HEK293 (cell line): Measurements from ENCODE around the gene ZFPM1.

ENCODE experiments used
- CTCF ChIP-seq: fragments of 450-650 bp; formaldehyde crosslinking; IDR thresholded peaks from 2 replicates; pipeline ENCODE4 v1.5.1; 2016; ENCODE audit warnings: missing biosample characterization, missing genetic modification characterization
- KLF10 ChIP-seq: fragments of 450-650 bp; IDR thresholded peaks from 2 replicates; pipeline ENCODE4 v1.5.1; 2018; ENCODE audit warnings: missing biosample characterization, mild to moderate bottlenecking, missing genetic modification characterization
- RBAK ChIP-seq: fragments of 450-650 bp; formaldehyde crosslinking; IDR thresholded peaks from 2 replicates; pipeline ENCODE4 v1.5.1; 2016; ENCODE audit warnings: missing biosample characterization, missing genetic modification characterization
- REST ChIP-seq: fragments of 450-650 bp; formaldehyde crosslinking; IDR thresholded peaks from 2 replicates; pipeline ENCODE4 v1.5.1; 2016; ENCODE audit warnings: missing biosample characterization, missing genetic modification characterization
- ZFP37 ChIP-seq: fragments of 450-650 bp; formaldehyde crosslinking; IDR thresholded peaks from 2 replicates; pipeline ENCODE4 v1.5.1; 2016; ENCODE audit warnings: missing biosample characterization, missing genetic modification characterization
- ZNF138 ChIP-seq: fragments of 450-650 bp; formaldehyde crosslinking; IDR thresholded peaks from 2 replicates; pipeline ENCODE4 v1.5.1; 2016; ENCODE audit warnings: missing biosample characterization, missing genetic modification characterization, borderline replicate concordance
- ZNF155 ChIP-seq: fragments of 450-650 bp; formaldehyde crosslinking; IDR thresholded peaks from 2 replicates; pipeline ENCODE4 v1.5.1; 2016; ENCODE audit warnings: missing biosample characterization, missing genetic modification characterization
- ZNF24 ChIP-seq: fragments of 450-650 bp; formaldehyde crosslinking; IDR thresholded peaks from 2 replicates; pipeline ENCODE4 v1.5.1; 2016; ENCODE audit warnings: missing biosample characterization, missing genetic modification characterization
- ZNF274 ChIP-seq, 2 experiments: fragments of 200-500 bp in 1 of 2; fragments of 450-650 bp in 1 of 2; sonication (Bioruptor generic) in 1 of 2; formaldehyde crosslinking in 1 of 2; IDR thresholded peaks; 2 replicates each; pipeline versions ENCODE4 v1.5.1 to v1.6.1; 2014 to 2016; ENCODE audit warnings: borderline replicate concordance in 1 of 2, inconsistent platforms in 1 of 2, low read length in 1 of 2, missing biosample characterization in 1 of 2, missing genetic modification characterization in 1 of 2
- ZNF416 ChIP-seq: fragments of 450-650 bp; formaldehyde crosslinking; IDR thresholded peaks from 2 replicates; pipeline ENCODE4 v1.5.1; 2016; ENCODE audit warnings: missing biosample characterization, missing genetic modification characterization
- ZNF704 ChIP-seq: fragments of 450-650 bp; formaldehyde crosslinking; IDR thresholded peaks from 2 replicates; pipeline ENCODE4 v1.5.1; 2016; ENCODE audit warnings: missing biosample characterization, missing genetic modification characterization
- ZNF843 ChIP-seq: fragments of 450-650 bp; formaldehyde crosslinking; IDR thresholded peaks from 2 replicates; pipeline ENCODE4 v1.5.1; 2016; ENCODE audit warnings: missing biosample characterization, missing genetic modification characterization

GRCh38 chr16:88497561-88498462, 44.7 kb downstream of the ZFPM1 start:
- TF ChIP-seq ZNF274 (IDR thresholded peaks at IDR 0.05; ENCODE audit: low read length) (no peak), ZNF274 (tag by site-specific recombination; IDR thresholded peaks at IDR 0.05; ENCODE audit: borderline replicate concordance) (no peak), ZNF416 (tag by site-specific recombination) (no peak), ZNF704 (tag by site-specific recombination) (no peak), CTCF (tag by site-specific recombination) (no peak), RBAK (tag by site-specific recombination) (no peak), REST (tag by site-specific recombination) (no peak), KLF10 (tag by site-specific recombination) (no peak), ZFP37 (tag by site-specific recombination) (no peak), ZNF138 (tag by site-specific recombination) (no peak), ZNF24 (no peak), ZNF843 (tag by site-specific recombination) (no peak), ZNF155 (tag by site-specific recombination) (no peak)
